A549 (cell line): ENCODE data around the gene TMEM126B. TPM values are rescaled to one million over a fixed set of nuclear protein-coding genes. Genes with fewer than 3 reads are reported as not detected.
"Not testable (repeated sequence)": the region's sequence is repeated elsewhere in the genome, so short reads cannot be mapped to it uniquely, and the experiment has no call there.

Experiments
- ATAC-seq, 2 experiments: fragments of 200-7000 bp in 1 of 2; fragments of >200 bp in 1 of 2; cut with Nextera tagmentation in 1 of 2; cut with Tn5 transposase in 1 of 2; 3 replicates each; pipeline versions ENCODE4 v1.8.0 to v1.9.1; 2018 to 2020; ENCODE audit warnings: mild to moderate bottlenecking in 1 of 2, moderate library complexity in 1 of 2
- CTCF ChIA-PET: fragments of 300-600 bp; sonication (Branson Sonifier 250); formaldehyde crosslinking; extraction: SDS; loops from one replicate; lab custom pipeline; 2021; ENCODE audit warnings: antibody characterized with exemption, inconsistent platforms; lab: Yijun Ruan, JAX
- POLR2A ChIA-PET: fragments of 350-600 bp; formaldehyde crosslinking; extraction: SDS; loops from one replicate; lab custom pipeline; 2021; ENCODE audit warnings: antibody characterized with exemption, inconsistent platforms; lab: Yijun Ruan, JAX
- DNase-seq, 2 experiments: peaks; one replicate each; pipeline versions ENCODE4 v3.0.0 to v3.0.0-alpha.2; 2011 to 2016; ENCODE audit warnings: low read depth in 1 of 2, low spot score in 1 of 2
- FAIRE-seq: peaks from 2 replicates; lab custom pipeline; 2011; peaks lifted over from hg19 to GRCh38; lab: Jason Lieb, UNC
- H3K27ac ChIP-seq, 2 experiments: fragments of >200 bp; sonication (Bioruptor Twin); formaldehyde crosslinking; 3 replicates each; pipeline ENCODE4 v1.5.1; 2016 to 2017
- H3K4me1 ChIP-seq: fragments of >200 bp; sonication (Bioruptor Twin); formaldehyde crosslinking; 3 replicates; pipeline ENCODE4 v1.6.1; 2016
- H3K4me2 ChIP-seq: fragments of >200 bp; sonication (Bioruptor Twin); formaldehyde crosslinking; 3 replicates; pipeline ENCODE4 v1.6.1; 2016
- H3K4me3 ChIP-seq: fragments of >200 bp; sonication (Bioruptor Twin); formaldehyde crosslinking; 3 replicates; pipeline ENCODE4 v1.5.1; 2016
- H3K9me3 ChIP-seq: fragments of >200 bp; sonication (Bioruptor Twin); formaldehyde crosslinking; 3 replicates; pipeline ENCODE4 v1.6.1; 2016
- ATOH8 ChIP-seq: fragments of 250-450 bp; sonication (Bioruptor Pico); IDR thresholded peaks from 2 replicates; pipeline ENCODE4 v1.5.0; 2020; ENCODE audit warnings: low read depth, mild to moderate bottlenecking, moderate library complexity
- BCL3 ChIP-seq: fragments of >200 bp; sonication (Bioruptor Twin); formaldehyde crosslinking; IDR thresholded peaks from 3 replicates; pipeline ENCODE4 v1.6.1; 2016
- CEBPB ChIP-seq, 2 experiments: fragments of >200 bp in 1 of 2; sonication (Bioruptor Twin) in 1 of 2; formaldehyde crosslinking in 1 of 2; IDR thresholded peaks; 2 replicates each; pipeline ENCODE4 v1.6.1; 2012 to 2016
- FOSL2 ChIP-seq, 2 experiments: fragments of 450-650 bp in 1 of 2; fragments of >200 bp in 1 of 2; sonication (Bioruptor Twin) in 1 of 2; formaldehyde crosslinking; IDR thresholded peaks; 2 replicates each; pipeline versions ENCODE4 v1.5.0 to v1.6.1; 2016 to 2020; ENCODE audit warnings: mild to moderate bottlenecking in 1 of 2, moderate library complexity in 1 of 2
- GATA3 ChIP-seq: IDR thresholded peaks from 2 replicates; pipeline ENCODE4 v1.6.1; 2012; ENCODE audit warnings: borderline replicate concordance
- HOXA7 ChIP-seq: fragments of 250-450 bp; sonication (Bioruptor Pico); IDR thresholded peaks from 2 replicates; pipeline ENCODE4 v1.5.0; 2020; ENCODE audit warnings: mild to moderate bottlenecking, moderate library complexity
- HOXB13 ChIP-seq: fragments of 250-450 bp; sonication (Bioruptor Pico); IDR thresholded peaks from 2 replicates; pipeline ENCODE4 v1.5.0; 2020; ENCODE audit warnings: low read depth, mild to moderate bottlenecking, moderate library complexity
- JUNB ChIP-seq: fragments of >200 bp; sonication (Bioruptor Twin); formaldehyde crosslinking; IDR thresholded peaks from 2 replicates; pipeline ENCODE4 v1.6.1; 2016
- KDM1A ChIP-seq: fragments of 200-600 bp; sonication (generic); IDR thresholded peaks from 2 replicates; pipeline ENCODE4 v1.6.1; 2016; ENCODE audit warnings: low read depth, mild to moderate bottlenecking
- KDM5A ChIP-seq: fragments of 200-600 bp; sonication (generic); IDR thresholded peaks from 2 replicates; pipeline ENCODE4 v1.6.1; 2016; ENCODE audit warnings: antibody characterized with exemption, mild to moderate bottlenecking
- MAX ChIP-seq: IDR thresholded peaks from 2 replicates; pipeline ENCODE4 v1.6.1; 2012
- NFE2L2 ChIP-seq: fragments of 150-350 bp; conservative IDR thresholded peaks from 2 replicates; pipeline ENCODE4 v1.6.1; 2014; ENCODE audit warnings: low read length
- NR3C1 ChIP-seq: fragments of >200 bp; sonication (Bioruptor Twin); formaldehyde crosslinking; IDR thresholded peaks from 3 replicates; pipeline ENCODE4 v1.6.1; 2017
- PBX3 ChIP-seq: IDR thresholded peaks from 2 replicates; pipeline ENCODE4 v1.6.1; 2012
- RNF2 ChIP-seq: fragments of 200-600 bp; sonication (generic); IDR thresholded peaks from 2 replicates; pipeline ENCODE4 v1.6.1; 2016; ENCODE audit warnings: low read depth, mild to moderate bottlenecking, antibody characterized with exemption, moderate library complexity, borderline replicate concordance
- TFCP2L1 ChIP-seq: fragments of 250-450 bp; sonication (Bioruptor Pico); IDR thresholded peaks from 2 replicates; pipeline ENCODE4 v1.5.0; 2021; ENCODE audit warnings: mild to moderate bottlenecking
- USF2 ChIP-seq: fragments of 450-650 bp; IDR thresholded peaks from 2 replicates; pipeline ENCODE4 v1.6.1; 2014; ENCODE audit warnings: antibody characterized with exemption
- ZFP36 ChIP-seq: fragments of 450-650 bp; IDR thresholded peaks from 2 replicates; pipeline ENCODE4 v1.6.1; 2014; ENCODE audit warnings: borderline replicate concordance; ENCODE audit not compliant: partially characterized antibody
- ZNF302 ChIP-seq: fragments of 250-450 bp; sonication (Bioruptor Pico); IDR thresholded peaks from 2 replicates; pipeline ENCODE4 v1.9.0; 2021; ENCODE audit warnings: inconsistent platforms, mild to moderate bottlenecking, moderate library complexity
- WGBS: methylation state at CpG from one replicate; pipeline ENCODE4 v1.1.6; 2017; ENCODE audit errors: missing lambda C conversion rate; 5-methylcytosine and 5-hydroxymethylcytosine counted together
- polyA plus RNA-seq, 4 experiments: library from polyadenylated mRNA; depleted of rRNA in 3 of 4; stranded (reverse); fragments of >200 nt; fragmentation: RNase III in 1 of 4; extraction: RNeasy Plus Mini Kit Qiagen cat#74134 plus additional on column Dnase treatment in 1 of 4; gene quantifications; 2 replicates in 3 of 4; 3 replicates in 1 of 4; pipeline ENCODE4 v1.2.3, GENCODE V29; 2011 to 2017

Gene TMEM126B
- polyA plus RNA-seq, 2 of the 4 experiments (the other 2 are of a cell fraction), result 82.4 to 114 TPM

GRCh38 chr11:85652786-85653447, 24.5 kb downstream of the TMEM126B start:
- Histone ChIP-seq H3K4me2 (no peak overlapping the region), H3K27ac (no peak overlapping the region), H3K4me1 (peaks cover 17% of the 10 kb centered on the region; the same call in 2 of the 3 replicates), H3K9me3 (no peaks in the 10 kb centered on the region), H3K4me3 (no peak overlapping the region)
- 75% methylated on average over 3 of the region's 3 CpGs for WGBS
- FAIRE-seq (no peak), DNase-seq (no peak), ATAC-seq (no peak)
- POLR2A ChIA-PET, result no interaction called here
- CTCF ChIA-PET, result interaction anchor here (3.1 kb wide), 1 partner anchor 12 kb away, joined by 11 read pairs; the partner anchor contains the start of gene CREBZF
- TF ChIP-seq JUNB, result no peak
- TF ChIP-seq KDM5A, result no peak
- TF ChIP-seq HOXB13 (CRISPR knock-in tag), result no peak
- no peak for TF ChIP-seq USF2
- TF ChIP-seq NFE2L2, result no peak
- TF ChIP-seq NR3C1, result no peak
- no peak for TF ChIP-seq ATOH8 (CRISPR knock-in tag)
- no peak for TF ChIP-seq CEBPB (IDR thresholded peaks at IDR 0.05)
- no peak for TF ChIP-seq TFCP2L1
- TF ChIP-seq GATA3, result no peak
- TF ChIP-seq RNF2, result no peak
- TF ChIP-seq BCL3, result no peak
- no peak for TF ChIP-seq PBX3

- FAIRE-seq, DNase-seq, H3K9me3 ChIP-seq, ATAC-seq, CTCF ChIA-PET, H3K4me2 ChIP-seq, H3K4me3 ChIP-seq, H3K27ac ChIP-seq: not testable (repeated sequence)
- POLR2A ChIA-PET, result interaction anchor here (0.7 kb wide), 1 partner anchor 10 kb away, joined by 3 read pairs; the partner anchor contains the start of gene CREBZF
- peaks cover 23% of the 10 kb centered on the region for H3K4me1 ChIP-seq
- 96% methylated on average over 4 of the region's 4 CpGs for WGBS
Measured at GRCh38 chr11:85654343-85654742, 25.9 kb downstream of the TMEM126B start.

- POLR2A ChIA-PET, result interaction anchor here (0.9 to 5.4 kb wide), 2 partner anchors 8 to 9 kb away, joined by 4 to 24 read pairs; partner anchors contain the start of genes CREBZF and TMEM126A
- no peaks in the 10 kb centered on the region for H3K9me3 ChIP-seq
- no peak for DNase-seq
Measured at GRCh38 chr11:85656777-85657176, 28.4 kb downstream of the TMEM126B start.

More at GRCh38 chr11:85656777-85657176, 28.4 kb downstream of the TMEM126B start:
- Histone ChIP-seq H3K4me1 (peaks cover 41% of the 10 kb centered on the region), H3K4me2 (no peak overlapping the region), H3K27ac (no peak overlapping the region), H3K4me3 (no peak overlapping the region)
- CTCF ChIA-PET, result interaction anchor here (1.3 kb wide), 1 partner anchor 24 kb away, joined by 4 read pairs; no protein-coding TSS in a partner anchor
- no peak for ATAC-seq
- WGBS, result 92% methylated on average over 1 of the region's 1 CpG
- no peak for FAIRE-seq
- no peak for TF ChIP-seq FOSL2 (IDR thresholded peaks at IDR 0.05)
- TF ChIP-seq FOSL2 (CRISPR knock-in tag; IDR thresholded peaks at IDR 0.05), result no peak
- no peak for TF ChIP-seq ZNF302 (CRISPR knock-in tag)
- no peak for TF ChIP-seq KDM5A
- no peak for TF ChIP-seq MAX
- no peak for TF ChIP-seq HOXA7
- TF ChIP-seq ZFP36, result no peak
- no peak for TF ChIP-seq KDM1A
- TF ChIP-seq, all 56 proteins: peak for 0
